ENCODE measurements around the gene AMBP.

Gene AMBP

GRCh38 chr9:114058688-114059046 is 19.4 kb downstream of the AMBP start:
- TF ChIP-seq, protein P1, sequence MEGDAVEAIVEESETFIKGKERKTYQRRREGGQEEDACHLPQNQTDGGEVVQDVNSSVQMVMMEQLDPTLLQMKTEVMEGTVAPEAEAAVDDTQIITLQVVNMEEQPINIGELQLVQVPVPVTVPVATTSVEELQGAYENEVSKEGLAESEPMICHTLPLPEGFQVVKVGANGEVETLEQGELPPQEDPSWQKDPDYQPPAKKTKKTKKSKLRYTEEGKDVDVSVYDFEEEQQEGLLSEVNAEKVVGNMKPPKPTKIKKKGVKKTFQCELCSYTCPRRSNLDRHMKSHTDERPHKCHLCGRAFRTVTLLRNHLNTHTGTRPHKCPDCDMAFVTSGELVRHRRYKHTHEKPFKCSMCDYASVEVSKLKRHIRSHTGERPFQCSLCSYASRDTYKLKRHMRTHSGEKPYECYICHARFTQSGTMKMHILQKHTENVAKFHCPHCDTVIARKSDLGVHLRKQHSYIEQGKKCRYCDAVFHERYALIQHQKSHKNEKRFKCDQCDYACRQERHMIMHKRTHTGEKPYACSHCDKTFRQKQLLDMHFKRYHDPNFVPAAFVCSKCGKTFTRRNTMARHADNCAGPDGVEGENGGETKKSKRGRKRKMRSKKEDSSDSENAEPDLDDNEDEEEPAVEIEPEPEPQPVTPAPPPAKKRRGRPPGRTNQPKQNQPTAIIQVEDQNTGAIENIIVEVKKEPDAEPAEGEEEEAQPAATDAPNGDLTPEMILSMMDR (IDR thresholded peaks at IDR 0.05; ENCODE audit: control insufficient read depth, insufficient read depth, low read depth, low read length, missing control alignments), result no peak

DNA sequence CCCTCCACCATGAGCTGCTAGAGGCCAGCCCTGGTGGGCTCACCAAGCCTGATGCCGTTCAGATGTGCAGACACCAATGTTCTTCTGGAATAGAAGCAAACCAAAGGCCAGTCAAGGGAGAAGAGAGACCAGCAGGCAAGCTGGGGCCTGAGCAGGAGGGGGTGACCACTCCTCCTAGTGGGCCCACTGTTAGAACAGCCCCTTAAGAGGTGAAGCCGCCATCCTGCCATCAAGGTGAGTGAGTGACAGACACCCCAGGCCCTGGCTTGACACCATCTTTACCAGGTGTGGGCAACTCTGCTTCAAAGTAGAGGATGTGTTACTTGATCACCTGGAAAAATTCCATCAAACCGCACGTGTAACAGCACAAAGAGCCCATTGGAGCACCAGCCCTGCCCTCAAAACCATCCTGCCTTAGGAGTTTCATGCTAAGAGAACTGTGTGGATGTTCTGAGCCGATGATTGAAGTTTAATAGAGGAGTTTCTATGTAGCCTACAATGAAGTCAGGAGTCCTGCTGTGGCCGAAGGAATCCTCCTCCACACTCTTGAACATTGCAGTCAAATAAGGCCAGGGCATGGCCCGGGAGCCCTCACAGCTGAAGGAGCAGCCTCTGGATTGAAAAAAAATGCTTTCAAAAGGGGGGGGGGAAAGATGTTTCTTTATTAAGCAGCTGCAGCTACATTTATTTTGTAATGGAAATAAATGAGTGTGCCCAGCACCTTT is 20.8 kb downstream of the AMBP start:
- TF ChIP-seq, protein P1 (IDR thresholded peaks at IDR 0.05; ENCODE audit: control insufficient read depth, insufficient read depth, low read depth, low read length, missing control alignments), result no peak
- H3K4me3 ChIP-seq (ENCODE audit: control insufficient read depth, low read depth, low read length), result no peak overlapping the region
- no peak for DNase-seq (ENCODE audit: low read depth)

More at GRCh38 chr9:114058688-114059046, 19.4 kb downstream of the AMBP start:
- DNase-seq (ENCODE audit: low read depth), result no peak
- no peak overlapping the region for H3K4me3 ChIP-seq (ENCODE audit: control insufficient read depth, low read depth, low read length)

DNA sequence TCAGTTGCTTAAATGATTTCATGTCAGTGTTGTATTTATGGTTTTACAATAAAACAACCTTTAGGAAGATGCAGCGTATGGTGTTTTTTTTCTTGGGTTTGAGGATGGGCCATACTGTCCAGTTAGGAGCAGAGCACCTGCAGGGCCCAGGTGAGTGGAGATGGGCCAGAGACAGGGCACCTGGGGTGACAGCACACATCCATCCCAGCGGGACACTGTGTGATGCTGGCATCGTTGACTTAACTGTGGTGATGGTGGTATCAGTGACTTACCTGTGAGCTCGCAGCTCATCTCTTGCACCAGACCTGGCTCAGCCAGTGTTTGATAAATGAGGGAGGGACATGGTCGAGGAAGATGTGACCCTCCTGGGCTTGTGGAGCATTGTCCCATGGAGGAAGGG is 21.6 kb downstream of the AMBP start:
- H3K4me3 ChIP-seq (ENCODE audit: control insufficient read depth, low read depth, low read length), result no peak overlapping the region
- TF ChIP-seq, protein P1 (IDR thresholded peaks at IDR 0.05; ENCODE audit: control insufficient read depth, insufficient read depth, low read depth, low read length, missing control alignments), result no peak
- no peak for DNase-seq (ENCODE audit: low read depth)

GRCh38 chr9:114055894-114056293 is 22.2 kb downstream of the AMBP start:
- H3K4me3 ChIP-seq (ENCODE audit: control insufficient read depth, low read depth, low read length), result no peak overlapping the region
- DNase-seq (ENCODE audit: low read depth), result no peak

DNA sequence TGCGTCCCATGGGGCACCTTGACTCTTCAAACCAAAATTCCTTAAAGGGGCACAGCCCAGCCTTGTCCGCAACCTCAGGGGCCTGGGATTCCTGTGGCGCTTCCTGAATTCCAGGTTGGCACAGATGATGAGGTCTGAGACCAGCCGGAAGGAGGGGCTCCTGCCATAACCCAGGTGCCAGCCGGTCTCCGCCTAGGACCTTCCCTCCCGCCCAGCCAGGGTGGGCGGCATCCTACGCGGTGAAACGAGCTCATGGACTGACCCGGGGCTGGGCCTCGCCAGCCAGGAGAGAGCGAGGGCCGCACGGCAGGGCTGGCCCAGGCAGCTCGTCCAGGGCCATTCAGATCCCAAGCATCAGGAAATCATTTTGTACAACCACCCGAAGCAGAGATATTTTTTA is 23.0 kb downstream of the AMBP start:
- H3K4me3 ChIP-seq (ENCODE audit: control insufficient read depth, low read depth, low read length), result no peak overlapping the region
- TF ChIP-seq, protein P1 (IDR thresholded peaks at IDR 0.05; ENCODE audit: control insufficient read depth, insufficient read depth, low read depth, low read length, missing control alignments), result no peak
- no peak for DNase-seq (ENCODE audit: low read depth)

More at GRCh38 chr9:114055894-114056293, 22.2 kb downstream of the AMBP start:
- TF ChIP-seq, protein P1 (IDR thresholded peaks at IDR 0.05; ENCODE audit: control insufficient read depth, insufficient read depth, low read depth, low read length, missing control alignments), result no peak

GRCh38 chr9:114054191-114054690 is 23.9 kb downstream of the AMBP start:
- DNase-seq (ENCODE audit: low read depth), result no peak
- TF ChIP-seq, protein P1 (IDR thresholded peaks at IDR 0.05; ENCODE audit: control insufficient read depth, insufficient read depth, low read depth, low read length, missing control alignments), result no peak
- H3K4me3 ChIP-seq (ENCODE audit: control insufficient read depth, low read depth, low read length), result no peak overlapping the region
